Measurements from ENCODE around the gene OR52A5.
"Not testable (repeated sequence)": the region's sequence is repeated elsewhere in the genome, so short reads cannot be mapped to it uniquely, and the experiment has no call there.

Gene OR52A5

DNA sequence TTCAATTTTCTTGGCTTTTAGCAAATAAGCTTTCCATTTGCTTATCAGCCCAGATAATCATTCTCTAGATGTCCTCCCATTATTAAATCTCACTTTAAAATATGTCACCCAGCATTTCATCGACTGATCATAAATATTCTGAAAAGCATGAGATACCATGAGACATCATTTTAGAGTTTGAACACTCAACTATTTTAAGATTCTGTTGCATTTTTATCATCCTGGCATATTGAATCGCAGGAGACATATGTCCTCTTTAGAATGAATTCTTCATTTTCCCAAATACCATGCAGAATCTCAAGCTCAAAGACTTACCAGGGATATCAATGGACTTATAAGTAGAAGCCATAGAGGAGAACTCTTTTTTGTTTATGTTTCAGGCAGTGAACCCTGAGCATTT is at the start of gene OR52A5:
OR52A5 (minus strand) TSS at position 361 of the 400 bp plus-strand sequence. CDS start 5,714 bp downstream, outside the sequence.
- no peak for DNase-seq (ENCODE audit: low read depth in 2 of 2)

- DNase-seq (ENCODE audit: low read depth in 2 of 2) = no peak
Observed at GRCh38 chr11:5178046-5178837, 40.1 kb upstream of the OR52A5 start.

- DNase-seq (ENCODE audit: low read depth in 2 of 2) = no peak
Observed at GRCh38 chr11:5174934-5175333, 36.8 kb upstream of the OR52A5 start.

DNA sequence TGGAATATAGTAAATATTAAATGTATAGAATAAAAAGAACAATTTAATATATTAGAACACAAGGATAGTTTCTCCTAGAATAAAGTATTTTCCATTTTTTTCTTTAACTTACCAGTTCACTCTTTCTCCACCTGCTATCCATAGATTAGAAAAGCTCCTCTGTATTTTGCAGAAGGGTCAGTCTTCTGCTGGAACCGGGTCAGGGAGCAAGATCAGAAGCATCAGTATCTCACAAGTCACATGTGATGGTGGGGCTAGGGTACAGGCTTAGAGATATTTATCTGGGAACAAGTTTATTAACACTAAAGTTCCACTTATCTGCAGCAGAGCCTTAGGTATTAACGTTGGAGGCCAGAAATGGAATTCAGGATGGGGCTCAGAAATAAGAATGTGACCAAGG is 33.7 kb upstream of the OR52A5 start:
- no peak for DNase-seq (ENCODE audit: low read depth in 2 of 2)

GRCh38 chr11:5165898-5166297 is 27.7 kb upstream of the OR52A5 start:
- not testable (repeated sequence) for DNase-seq (ENCODE audit: low read depth in 2 of 2)

- not testable (repeated sequence) for DNase-seq (ENCODE audit: low read depth in 2 of 2)
Observed at GRCh38 chr11:5164807-5165206, 26.7 kb upstream of the OR52A5 start.

- not testable (repeated sequence) for DNase-seq (ENCODE audit: low read depth in 2 of 2)
Observed at GRCh38 chr11:5161045-5161444, 22.9 kb upstream of the OR52A5 start.

DNA sequence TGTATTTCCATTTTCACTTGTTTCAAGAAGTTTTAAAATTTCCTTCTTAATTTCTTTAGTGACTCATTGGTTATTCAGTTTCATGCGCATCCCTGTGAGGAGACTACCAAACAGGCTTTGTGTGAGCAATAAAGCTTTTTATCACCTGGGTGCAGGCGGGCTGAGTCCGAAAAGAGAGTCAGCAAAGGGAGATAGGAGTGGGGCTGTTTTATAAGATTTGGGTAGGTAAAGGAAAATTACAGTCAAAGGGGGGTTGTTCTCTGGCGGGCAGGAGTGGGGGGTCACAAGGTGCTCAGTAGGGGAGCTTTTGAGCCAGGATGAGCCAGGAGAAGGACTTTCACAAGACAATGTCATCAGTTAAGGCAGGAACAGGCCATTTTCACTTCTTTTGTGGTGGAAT is 22.1 kb upstream of the OR52A5 start:
- not testable (repeated sequence) for DNase-seq (ENCODE audit: low read depth in 2 of 2)

- no peak for DNase-seq (ENCODE audit: low read depth in 2 of 2)
Observed at GRCh38 chr11:5159806-5160205, 21.6 kb upstream of the OR52A5 start.

DNA sequence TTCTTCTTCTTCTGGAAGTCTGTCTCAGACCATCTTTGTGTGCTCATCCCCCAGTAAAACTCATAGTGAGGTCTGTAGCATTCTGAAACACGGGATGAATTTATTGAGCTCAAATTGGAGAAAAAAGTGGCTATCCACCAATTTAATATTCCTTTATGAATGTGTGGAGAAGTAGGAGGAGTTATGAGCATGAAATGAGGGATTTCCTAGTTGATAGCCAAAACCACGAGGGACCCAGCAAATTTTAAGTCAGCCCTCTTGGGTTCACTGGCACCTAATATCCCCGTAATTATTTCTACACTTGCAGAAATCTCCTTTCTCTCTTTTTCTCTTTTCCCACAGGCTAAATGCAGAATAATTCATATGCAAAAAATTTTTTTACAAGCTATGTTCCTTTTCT is 16.5 kb upstream of the OR52A5 start, which contains the start of gene OR52A1:
OR52A1 (minus strand) TSS at position 101 of the 400 bp plus-strand sequence. CDS start 2,388 bp downstream, outside the sequence.
- no peak for DNase-seq (ENCODE audit: low read depth in 2 of 2)

GRCh38 chr11:5153574-5154431 is 15.6 kb upstream of the OR52A5 start:
- DNase-seq (ENCODE audit: low read depth in 2 of 2) = no peak

GRCh38 chr11:5151713-5152153 is 13.6 kb upstream of the OR52A5 start:
- no peak for DNase-seq (ENCODE audit: low read depth in 2 of 2)

GRCh38 chr11:5144206-5144605 is 6.0 kb upstream of the OR52A5 start:
- not testable (repeated sequence) for DNase-seq (ENCODE audit: low read depth in 2 of 2)

DNA sequence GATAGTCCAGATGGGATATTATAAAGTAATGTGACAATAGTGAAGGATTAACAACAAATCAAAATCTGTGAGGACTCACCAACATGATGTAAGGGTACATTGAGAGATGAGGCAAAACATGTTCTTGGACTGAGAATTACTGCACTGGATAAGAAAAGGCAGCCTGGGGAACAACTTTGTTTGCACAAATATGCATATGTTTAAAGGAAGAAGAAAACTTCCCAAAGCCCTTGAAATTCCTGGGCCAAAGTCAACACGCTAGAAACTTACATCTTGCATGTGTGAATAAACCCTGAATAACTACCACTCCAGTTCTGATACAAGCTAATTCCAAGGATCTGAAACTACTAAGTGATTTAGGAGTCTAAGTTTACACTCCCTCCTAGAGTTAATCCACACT is 1.1 kb downstream of the OR52A5 start:
- no peak for DNase-seq (ENCODE audit: low read depth in 2 of 2)

- no peak for DNase-seq (ENCODE audit: low read depth in 2 of 2)
Observed at GRCh38 chr11:5136261-5136660, 1.9 kb downstream of the OR52A5 start.

DNA sequence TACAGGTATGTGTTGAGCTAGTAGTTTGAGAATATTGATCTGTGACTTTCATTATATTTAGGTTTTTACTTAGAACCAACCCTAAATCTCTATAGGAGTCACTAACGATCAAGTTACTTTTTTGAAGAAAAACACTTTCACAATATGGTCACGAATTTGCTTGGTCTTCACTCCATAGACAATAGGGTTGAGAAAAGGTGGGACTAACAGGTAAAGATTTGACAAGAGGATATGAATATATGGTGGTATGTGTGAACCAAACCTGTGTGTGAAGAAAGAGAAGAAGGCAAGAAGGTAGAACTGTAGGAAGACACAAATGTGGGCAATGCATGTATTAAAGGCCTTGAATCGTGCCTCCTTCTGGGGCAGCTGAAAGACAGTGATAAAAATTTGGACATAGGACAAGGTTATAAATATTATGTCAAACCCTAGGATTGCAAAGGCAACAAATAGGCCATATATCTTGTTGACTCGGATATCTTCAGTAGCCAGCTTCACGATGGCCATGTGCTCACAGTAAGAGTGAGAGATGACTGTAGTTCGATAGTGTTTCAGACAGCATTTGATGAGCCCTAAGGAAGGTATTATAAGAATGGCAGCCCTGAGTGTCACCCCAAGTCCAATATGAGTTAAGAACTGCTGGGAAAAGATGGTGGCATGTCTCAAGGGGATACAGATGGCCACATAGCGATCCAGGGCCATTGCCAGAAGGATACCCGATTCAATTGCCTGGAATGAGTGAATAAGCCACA is 6.4 kb downstream of the OR52A5 start:
- no peak for DNase-seq (ENCODE audit: low read depth in 2 of 2)

GRCh38 chr11:5129457-5129877 is 8.7 kb downstream of the OR52A5 start:
- DNase-seq (ENCODE audit: low read depth in 2 of 2) = no peak

DNA sequence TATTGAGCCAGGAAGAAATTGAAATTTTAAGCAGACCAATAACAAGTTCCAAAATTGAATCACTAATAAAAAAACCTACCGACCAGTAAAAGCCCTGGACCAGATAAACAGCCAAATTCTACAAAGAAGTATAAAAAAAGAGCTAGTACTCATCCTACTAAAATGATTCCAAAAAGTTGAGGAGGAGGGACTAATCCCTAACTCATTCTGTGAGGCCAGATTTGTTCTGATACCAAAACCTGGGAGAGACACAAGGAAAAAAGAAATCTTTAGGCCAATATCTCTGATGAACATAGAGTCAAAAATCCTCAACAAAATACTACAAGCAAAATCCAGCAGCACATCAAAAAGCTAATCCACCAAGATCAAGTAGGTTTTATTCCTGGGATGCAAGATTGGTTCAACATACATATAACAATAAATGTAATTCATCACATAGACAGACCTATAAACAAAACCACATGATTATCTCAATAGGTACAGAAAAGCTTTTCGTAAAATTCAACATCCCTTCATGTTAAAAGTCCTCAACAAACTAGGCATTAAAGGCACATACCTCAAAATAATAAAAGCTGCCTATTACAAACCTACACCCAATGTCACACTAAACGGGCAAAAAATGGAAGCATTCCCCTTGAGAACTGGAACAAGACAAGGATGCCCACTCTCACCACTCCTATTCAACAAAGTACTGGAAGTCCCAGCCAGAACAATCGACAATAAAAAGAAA is 13.1 kb downstream of the OR52A5 start:
- DNase-seq (ENCODE audit: low read depth in 2 of 2) = no peak

- peak; percentile 5 to 42 for DNase-seq (ENCODE audit: low read depth in 2 of 2)
Observed at GRCh38 chr11:5123802-5124521, 14.2 kb downstream of the OR52A5 start.

DNA sequence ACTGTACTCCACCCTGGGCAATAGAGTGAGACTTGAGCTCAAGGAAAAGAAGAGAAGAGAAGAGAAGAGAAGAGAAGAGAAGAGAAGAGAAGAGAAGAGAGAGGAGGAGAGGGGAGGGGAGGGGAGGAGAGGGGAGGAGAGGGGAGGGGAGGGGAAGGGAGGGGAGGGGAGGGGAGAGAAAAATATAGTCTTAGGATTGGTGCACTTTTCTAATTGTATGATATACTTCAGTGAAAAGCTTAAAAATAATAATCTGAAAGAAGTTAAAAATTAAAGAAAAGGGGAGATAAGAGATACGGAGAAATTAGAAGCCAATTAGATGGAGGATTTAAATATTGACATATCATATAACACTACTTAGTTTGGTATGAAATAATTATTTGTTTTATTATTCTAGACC is 19.3 kb downstream of the OR52A5 start:
- DNase-seq (ENCODE audit: low read depth in 2 of 2) = no peak

All from stimulated activated CD4-positive, alpha-beta T cell treated with anti-CD3 and anti-CD28 coated beads, Interleukin-12 subunit alpha, Interleukin-12 subunit beta, amount 100 ng/mL, for 24 hours (primary cell).